ENCODE data around the gene RPRD1A.

DNA sequence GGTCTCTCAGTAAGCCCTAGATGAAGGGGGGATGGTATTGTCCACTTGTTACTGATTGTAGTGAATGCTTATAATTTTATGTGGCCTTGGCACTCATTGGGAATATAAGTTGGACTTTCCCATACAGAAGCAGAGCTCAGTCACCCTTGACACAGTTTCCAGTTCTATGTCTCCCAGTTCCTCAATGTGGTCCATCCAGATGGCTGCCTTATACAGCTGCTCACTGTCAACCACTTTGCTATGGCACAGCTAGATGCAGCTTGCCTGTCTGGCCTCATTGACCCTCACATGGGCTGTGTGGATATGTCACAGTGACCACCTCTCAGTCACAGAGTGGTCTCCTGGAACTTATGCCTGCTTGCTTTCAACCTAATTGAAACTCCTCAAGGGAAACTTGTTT, 40.1 kb upstream of the RPRD1A start:
- TF ChIP-seq EP300 (IDR thresholded peaks at IDR 0.05) = no peak
- TF ChIP-seq POLR2A (IDR thresholded peaks at IDR 0.05) = no peak
- TF ChIP-seq, protein P1, sequence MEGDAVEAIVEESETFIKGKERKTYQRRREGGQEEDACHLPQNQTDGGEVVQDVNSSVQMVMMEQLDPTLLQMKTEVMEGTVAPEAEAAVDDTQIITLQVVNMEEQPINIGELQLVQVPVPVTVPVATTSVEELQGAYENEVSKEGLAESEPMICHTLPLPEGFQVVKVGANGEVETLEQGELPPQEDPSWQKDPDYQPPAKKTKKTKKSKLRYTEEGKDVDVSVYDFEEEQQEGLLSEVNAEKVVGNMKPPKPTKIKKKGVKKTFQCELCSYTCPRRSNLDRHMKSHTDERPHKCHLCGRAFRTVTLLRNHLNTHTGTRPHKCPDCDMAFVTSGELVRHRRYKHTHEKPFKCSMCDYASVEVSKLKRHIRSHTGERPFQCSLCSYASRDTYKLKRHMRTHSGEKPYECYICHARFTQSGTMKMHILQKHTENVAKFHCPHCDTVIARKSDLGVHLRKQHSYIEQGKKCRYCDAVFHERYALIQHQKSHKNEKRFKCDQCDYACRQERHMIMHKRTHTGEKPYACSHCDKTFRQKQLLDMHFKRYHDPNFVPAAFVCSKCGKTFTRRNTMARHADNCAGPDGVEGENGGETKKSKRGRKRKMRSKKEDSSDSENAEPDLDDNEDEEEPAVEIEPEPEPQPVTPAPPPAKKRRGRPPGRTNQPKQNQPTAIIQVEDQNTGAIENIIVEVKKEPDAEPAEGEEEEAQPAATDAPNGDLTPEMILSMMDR (IDR thresholded peaks at IDR 0.05) = no peak
- TF ChIP-seq POLR2AphosphoS5 (IDR thresholded peaks at IDR 0.05) = no peak
